Stimulated activated CD4-positive, alpha-beta T cell treated with anti-CD3 and anti-CD28 coated beads, Interleukin-1b, Interleukin-23, amount 100 ng/mL, for 4 hours (primary cell): ENCODE data around the gene FHIP1B.

Experiments used
- DNase-seq, 2 donors: peaks; one replicate each; pipeline ENCODE4 v3.0.0-alpha.2; 2020; ENCODE audit warnings: low read depth in 2 of 2

FHIP1B gene

GRCh38 chr11:6240139-6240538 lies 5.7 kb upstream of the FHIP1B start:
- DNase-seq, result no peak

- DNase-seq, result no peak
Measured at GRCh38 chr11:6238902-6239301, 4.5 kb upstream of the FHIP1B start, which contains the start of gene CNGA4. CNGA4 (plus strand) TSS chr11:6239089; CDS start chr11:6239207, 118 bp downstream.

- no peak for DNase-seq
Measured at GRCh38 chr11:6237761-6238302, 3.4 kb upstream of the FHIP1B start.

GRCh38 chr11:6237266-6237665 lies 2.8 kb upstream of the FHIP1B start:
- DNase-seq, result no peak

- no peak for DNase-seq
Measured at GRCh38 chr11:6233984-6234386, 451 bp downstream of the FHIP1B start.

- DNase-seq, result no peak
Measured at GRCh38 chr11:6232899-6233298, 1.5 kb downstream of the FHIP1B start.

- DNase-seq, result no peak
Measured at GRCh38 chr11:6229911-6230310, 4.5 kb downstream of the FHIP1B start.

- no peak for DNase-seq
Measured at GRCh38 chr11:6228520-6228919, 5.9 kb downstream of the FHIP1B start.

GRCh38 chr11:6225896-6226295 lies 8.5 kb downstream of the FHIP1B start:
- DNase-seq, result no peak

- DNase-seq, result no peak
Measured at GRCh38 chr11:6225024-6225423, 9.4 kb downstream of the FHIP1B start.

GRCh38 chr11:6224421-6224820 lies 10.0 kb downstream of the FHIP1B start:
- DNase-seq, result no peak

- no peak for DNase-seq
Measured at GRCh38 chr11:6223854-6224253, 10.6 kb downstream of the FHIP1B start.

- no peak for DNase-seq
Measured at GRCh38 chr11:6219359-6219758, 15.1 kb downstream of the FHIP1B start.

- DNase-seq, result no peak
Measured at GRCh38 chr11:6217722-6218121, 16.7 kb downstream of the FHIP1B start.

GRCh38 chr11:6216501-6216900 lies 17.9 kb downstream of the FHIP1B start:
- DNase-seq, result no peak

GRCh38 chr11:6214530-6214929 lies 19.9 kb downstream of the FHIP1B start:
- no peak for DNase-seq

GRCh38 chr11:6210274-6210955 lies 24.0 kb downstream of the FHIP1B start:
- no peak for DNase-seq

- no peak for DNase-seq
Measured at GRCh38 chr11:6209801-6210200, 24.6 kb downstream of the FHIP1B start.

- no peak for DNase-seq
Measured at GRCh38 chr11:6206456-6207180, 27.8 kb downstream of the FHIP1B start.

GRCh38 chr11:6205366-6205765 lies 29.1 kb downstream of the FHIP1B start, which contains the start of gene C11orf42:
C11orf42 (plus strand) TSS chr11:6205557; CDS start chr11:6205616, 59 bp downstream.
- DNase-seq, result no peak

- no peak for DNase-seq
Measured at GRCh38 chr11:6204706-6205105, 29.7 kb downstream of the FHIP1B start.

GRCh38 chr11:6203327-6203726 lies 31.1 kb downstream of the FHIP1B start:
- no peak for DNase-seq

- DNase-seq, result no peak
Measured at GRCh38 chr11:6202041-6202440, 32.4 kb downstream of the FHIP1B start.
